Measurements from ENCODE around the gene LTBP1. TPM values are rescaled to one million over a fixed set of nuclear protein-coding genes. Genes with fewer than 3 reads are reported as not detected.
"Not testable (repeated sequence)": the region's sequence is repeated elsewhere in the genome, so short reads cannot be mapped to it uniquely, and the experiment has no call there.

LTBP1 gene
- total RNA-seq, 2 experiments from 2014 or later = 0.03 to 0.24 TPM

DNA sequence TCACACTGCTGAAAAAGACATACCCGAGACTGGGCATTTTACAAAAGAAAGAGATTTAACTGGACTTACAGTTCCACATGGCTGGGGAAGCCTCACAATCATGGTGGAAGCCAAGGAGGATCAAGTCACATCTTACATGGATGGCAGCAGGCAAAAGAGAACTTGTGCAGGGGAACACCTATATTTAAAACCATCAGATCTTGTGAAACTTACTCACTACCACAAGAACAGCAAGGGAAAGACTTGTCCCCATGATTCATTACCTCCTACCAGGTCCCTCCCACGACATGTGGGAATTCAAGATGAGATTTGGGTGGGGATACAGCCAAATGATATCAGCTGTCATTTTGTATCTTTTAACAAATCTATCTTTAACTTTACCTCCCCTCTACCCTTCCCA, 278.6 kb downstream of the LTBP1 start:
- ChIA-PET POLR2A (no interaction called here), CTCF (no interaction called here)
- Mint-ChIP-seq H3K9me3 (ENCODE audit: insufficient read depth) (no peaks in the 10 kb centered on the region), H3K36me3 (ENCODE audit: low read depth) (no peaks in the 10 kb centered on the region), H3K27me3 (ENCODE audit: low read depth) (peaks cover 3% of the 10 kb centered on the region), H3K4me3 (no peak overlapping the region), H3K4me1 (ENCODE audit: low read depth) (no peaks in the 10 kb centered on the region), H3K27ac (no peak overlapping the region)
- DNase-seq (no peak), ATAC-seq (no peak)

- ATAC-seq = no peak
- H3K9me3 Mint-ChIP-seq (ENCODE audit: insufficient read depth) = no peaks in the 10 kb centered on the region
- ChIA-PET CTCF (no interaction called here), POLR2A (no interaction called here)
- no peak overlapping the region for H3K27ac Mint-ChIP-seq
- H3K27me3 Mint-ChIP-seq (ENCODE audit: low read depth) = no peaks in the 10 kb centered on the region
- H3K4me1 Mint-ChIP-seq (ENCODE audit: low read depth) = no peaks in the 10 kb centered on the region
- no peak for DNase-seq
- no peaks in the 10 kb centered on the region for H3K36me3 Mint-ChIP-seq (ENCODE audit: low read depth)
- H3K4me3 Mint-ChIP-seq = no peak overlapping the region
Measured at GRCh38 chr2:33226546-33226945, 279.8 kb downstream of the LTBP1 start.

GRCh38 chr2:33229646-33230045, 282.9 kb downstream of the LTBP1 start:
- Mint-ChIP-seq H3K36me3 (ENCODE audit: low read depth) (no peaks in the 10 kb centered on the region), H3K4me3 (no peak overlapping the region), H3K9me3 (ENCODE audit: insufficient read depth) (no peaks in the 10 kb centered on the region), H3K27me3 (ENCODE audit: low read depth) (peaks cover 5% of the 10 kb centered on the region), H3K27ac (no peak overlapping the region), H3K4me1 (ENCODE audit: low read depth) (no peaks in the 10 kb centered on the region)
- ChIA-PET POLR2A (no interaction called here), CTCF (interaction anchor here (1.1 kb wide), 1 partner anchor 143 kb away, joined by 3 read pairs; no protein-coding TSS in a partner anchor)
- ATAC-seq (no peak), DNase-seq (no peak)

DNA sequence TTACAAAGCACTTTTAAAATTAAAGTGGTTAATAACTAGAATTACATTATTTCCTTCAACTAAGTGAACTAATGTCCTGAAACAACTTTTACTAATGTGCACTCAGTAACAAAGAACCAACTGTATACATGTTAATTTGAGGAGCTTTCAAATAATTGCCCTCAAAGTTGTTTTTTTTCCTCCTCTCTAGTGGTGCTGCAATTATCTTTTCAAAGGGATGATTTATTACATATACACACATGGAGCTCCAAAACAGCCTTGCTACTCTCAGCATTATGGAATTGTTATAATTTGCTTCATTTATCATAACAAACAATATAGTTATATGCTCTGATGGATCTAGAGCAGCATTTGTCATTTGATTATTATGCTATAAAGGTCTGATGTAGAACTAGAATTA, 283.4 kb downstream of the LTBP1 start:
- ChIA-PET POLR2A (no interaction called here), CTCF (interaction anchor here (1.1 kb wide), 1 partner anchor 142 kb away, joined by 3 read pairs; no protein-coding TSS in a partner anchor)
- H3K36me3 Mint-ChIP-seq (ENCODE audit: low read depth) = no peaks in the 10 kb centered on the region
- ATAC-seq = no peak
- H3K27me3 Mint-ChIP-seq (ENCODE audit: low read depth) = peaks cover 7% of the 10 kb centered on the region
- no peak overlapping the region for H3K4me3 Mint-ChIP-seq
- no peak for DNase-seq
- no peaks in the 10 kb centered on the region for H3K9me3 Mint-ChIP-seq (ENCODE audit: insufficient read depth)
- H3K27ac Mint-ChIP-seq = no peak overlapping the region
- no peaks in the 10 kb centered on the region for H3K4me1 Mint-ChIP-seq (ENCODE audit: low read depth)

DNA sequence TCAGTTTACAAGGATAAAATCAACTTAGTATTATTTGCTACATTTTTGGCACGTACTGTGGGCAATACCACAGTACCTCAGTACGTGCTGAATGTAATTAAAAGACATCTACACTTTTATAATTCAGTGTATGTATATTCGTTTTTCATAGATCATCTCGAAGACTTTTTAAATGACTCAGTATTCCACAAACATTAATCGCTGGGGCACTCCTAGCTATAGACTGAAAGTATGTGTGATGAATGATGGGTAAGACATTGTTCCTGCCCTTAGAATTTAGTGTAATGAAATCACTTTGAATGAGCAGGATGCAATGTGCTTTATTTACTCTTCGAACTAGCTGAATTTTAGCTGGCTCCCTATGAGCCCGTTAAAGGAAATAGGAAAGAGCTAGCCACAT, 284.1 kb downstream of the LTBP1 start:
- Mint-ChIP-seq H3K27ac (no peak overlapping the region), H3K4me3 (no peak overlapping the region), H3K36me3 (ENCODE audit: low read depth) (no peaks in the 10 kb centered on the region), H3K4me1 (ENCODE audit: low read depth) (no peaks in the 10 kb centered on the region), H3K27me3 (ENCODE audit: low read depth) (peaks cover 9% of the 10 kb centered on the region), H3K9me3 (ENCODE audit: insufficient read depth) (no peaks in the 10 kb centered on the region)
- ChIA-PET POLR2A (no interaction called here), CTCF (interaction anchor here (1.1 kb wide), 1 partner anchor 141 kb away, joined by 3 read pairs; no protein-coding TSS in a partner anchor)
- ATAC-seq (no peak), DNase-seq (no peak)

DNA sequence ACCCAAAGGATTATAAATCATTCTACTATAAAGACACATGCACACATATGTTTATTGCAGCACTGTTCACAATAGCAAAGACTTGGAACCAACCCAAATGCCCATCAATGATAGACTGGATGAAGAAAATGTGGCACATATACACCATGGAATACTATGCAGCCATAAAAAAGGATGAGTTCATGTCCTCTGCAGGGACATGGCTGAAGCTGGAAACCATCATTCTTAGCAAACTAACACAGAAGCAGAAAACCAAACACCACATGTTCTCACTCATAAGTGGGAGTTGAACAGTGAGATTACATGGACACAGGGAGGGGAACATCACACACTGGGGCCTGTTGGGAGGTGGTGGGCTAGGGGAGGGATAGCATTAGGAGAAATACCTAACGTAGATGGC, 288.8 kb downstream of the LTBP1 start:
- H3K4me3 Mint-ChIP-seq; H3K27ac Mint-ChIP-seq; ATAC-seq; POLR2A ChIA-PET; H3K36me3 Mint-ChIP-seq (ENCODE audit: low read depth); H3K4me1 Mint-ChIP-seq (ENCODE audit: low read depth); CTCF ChIA-PET; H3K9me3 Mint-ChIP-seq (ENCODE audit: insufficient read depth); DNase-seq: not testable (repeated sequence)
- H3K27me3 Mint-ChIP-seq (ENCODE audit: low read depth) = peaks cover 11% of the 10 kb centered on the region

GRCh38 chr2:33236482-33237385, 290.0 kb downstream of the LTBP1 start:
- Mint-ChIP-seq H3K27ac (no peak overlapping the region), H3K36me3 (ENCODE audit: low read depth) (no peaks in the 10 kb centered on the region), H3K4me3 (no peak overlapping the region), H3K4me1 (ENCODE audit: low read depth) (no peaks in the 10 kb centered on the region), H3K9me3 (ENCODE audit: insufficient read depth) (no peaks in the 10 kb centered on the region), H3K27me3 (ENCODE audit: low read depth) (peaks cover 11% of the 10 kb centered on the region)
- DNase-seq (no peak), ATAC-seq (no peak)
- ChIA-PET POLR2A (interaction anchor here (0.7 kb wide), 1 partner anchor 13 kb away, joined by 3 read pairs; no protein-coding TSS in a partner anchor), CTCF (no interaction called here)

GRCh38 chr2:33238111-33238510, 291.4 kb downstream of the LTBP1 start:
- Mint-ChIP-seq H3K4me1 (ENCODE audit: low read depth) (no peaks in the 10 kb centered on the region), H3K4me3 (no peak overlapping the region), H3K9me3 (ENCODE audit: insufficient read depth) (no peaks in the 10 kb centered on the region), H3K36me3 (ENCODE audit: low read depth) (no peaks in the 10 kb centered on the region), H3K27ac (no peak overlapping the region), H3K27me3 (ENCODE audit: low read depth) (peaks cover 7% of the 10 kb centered on the region)
- ATAC-seq = no peak
- ChIA-PET CTCF (no interaction called here), POLR2A (no interaction called here)
- no peak for DNase-seq

- Mint-ChIP-seq H3K36me3 (ENCODE audit: low read depth) (no peaks in the 10 kb centered on the region), H3K27me3 (ENCODE audit: low read depth) (peaks cover 4% of the 10 kb centered on the region), H3K9me3 (ENCODE audit: insufficient read depth) (no peaks in the 10 kb centered on the region), H3K27ac (no peak overlapping the region), H3K4me3 (no peak overlapping the region), H3K4me1 (ENCODE audit: low read depth) (no peaks in the 10 kb centered on the region)
- ChIA-PET CTCF (no interaction called here), POLR2A (no interaction called here)
- ATAC-seq (no peak), DNase-seq (no peak)
Measured at GRCh38 chr2:33240178-33240577, 293.4 kb downstream of the LTBP1 start.

- POLR2A ChIA-PET = no interaction called here
- Mint-ChIP-seq H3K4me3 (no peak overlapping the region), H3K36me3 (ENCODE audit: low read depth) (no peaks in the 10 kb centered on the region), H3K27ac (no peak overlapping the region), H3K27me3 (ENCODE audit: low read depth) (peaks cover 3% of the 10 kb centered on the region), H3K9me3 (ENCODE audit: insufficient read depth) (no peaks in the 10 kb centered on the region), H3K4me1 (ENCODE audit: low read depth) (no peaks in the 10 kb centered on the region)
- ATAC-seq = no peak
- no peak for DNase-seq
- CTCF ChIA-PET = no interaction called here
Measured at GRCh38 chr2:33241072-33241471, 294.3 kb downstream of the LTBP1 start.

DNA sequence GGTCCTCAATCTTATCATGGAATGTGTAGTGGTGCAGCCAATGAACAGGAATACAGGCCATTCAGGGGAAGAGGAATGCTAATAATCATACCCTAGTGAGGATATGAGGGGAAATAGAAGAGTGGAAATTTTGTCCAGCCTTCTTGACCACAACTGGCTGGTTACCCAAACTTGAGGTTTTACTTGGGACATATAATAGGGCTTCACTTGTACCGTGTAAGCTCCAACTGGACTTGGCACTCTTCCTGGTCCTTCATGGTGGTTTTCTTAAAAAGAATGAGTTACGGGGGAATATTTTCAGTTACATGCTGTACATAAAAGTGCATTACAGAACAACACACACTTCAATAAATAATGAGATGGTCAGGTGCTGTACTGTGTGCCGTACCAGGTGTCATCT, 294.8 kb downstream of the LTBP1 start:
- ATAC-seq = no peak
- Mint-ChIP-seq H3K4me3 (no peak overlapping the region), H3K4me1 (ENCODE audit: low read depth) (no peaks in the 10 kb centered on the region), H3K36me3 (ENCODE audit: low read depth) (no peaks in the 10 kb centered on the region), H3K9me3 (ENCODE audit: insufficient read depth) (no peaks in the 10 kb centered on the region), H3K27ac (no peak overlapping the region), H3K27me3 (ENCODE audit: low read depth) (peaks cover 8% of the 10 kb centered on the region)
- DNase-seq = no peak
- ChIA-PET CTCF (no interaction called here), POLR2A (no interaction called here)

GRCh38 chr2:33242845-33243244, 296.1 kb downstream of the LTBP1 start:
- H3K4me3 Mint-ChIP-seq = no peak overlapping the region
- no peaks in the 10 kb centered on the region for H3K4me1 Mint-ChIP-seq (ENCODE audit: low read depth)
- no peak overlapping the region for H3K27ac Mint-ChIP-seq
- no peaks in the 10 kb centered on the region for H3K9me3 Mint-ChIP-seq (ENCODE audit: insufficient read depth)
- H3K36me3 Mint-ChIP-seq (ENCODE audit: low read depth) = no peaks in the 10 kb centered on the region
- POLR2A ChIA-PET = no interaction called here
- CTCF ChIA-PET = no interaction called here
- peaks cover 8% of the 10 kb centered on the region for H3K27me3 Mint-ChIP-seq (ENCODE audit: low read depth)
- DNase-seq = no peak
- no peak for ATAC-seq

DNA sequence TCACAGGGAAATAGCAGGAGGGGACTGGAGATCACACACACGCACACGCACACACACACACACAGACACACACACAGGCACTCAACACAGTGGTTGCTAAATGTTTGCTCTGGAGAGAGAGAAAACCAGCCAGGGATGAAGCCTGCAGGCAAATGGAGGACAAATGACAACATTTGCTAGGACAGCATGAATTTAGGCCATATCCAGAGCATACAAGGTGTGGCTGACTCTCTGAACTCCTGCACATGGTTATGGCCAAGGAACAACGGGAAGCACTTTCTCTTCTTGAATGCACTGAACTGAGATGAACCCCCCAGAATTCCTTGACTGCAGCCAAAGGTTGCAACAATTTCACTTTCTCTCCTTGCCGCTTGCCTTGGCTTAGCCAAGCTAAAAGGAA, 299.7 kb downstream of the LTBP1 start:
- Mint-ChIP-seq H3K9me3 (ENCODE audit: insufficient read depth) (no peaks in the 10 kb centered on the region), H3K27me3 (ENCODE audit: low read depth) (peaks cover 6% of the 10 kb centered on the region), H3K27ac (no peak overlapping the region), H3K4me1 (ENCODE audit: low read depth) (no peaks in the 10 kb centered on the region), H3K4me3 (no peak overlapping the region), H3K36me3 (ENCODE audit: low read depth) (no peaks in the 10 kb centered on the region)
- ChIA-PET CTCF (no interaction called here), POLR2A (no interaction called here)
- ATAC-seq = no peak
- DNase-seq = no peak

Measured in activated CD8-positive, alpha-beta T cell treated with anti-CD3 and anti-CD28 coated beads, Interleukin-2, amount 10 ng/mL, durations not matched to agents 7 days and 5 days (primary cell).